HG02870 (cell line): ENCODE measurements around the gene DGLUCY.

Source experiments
- ATAC-seq: cut with Tn5 transposase; IDR thresholded peaks from one replicate; pipeline ENCODE4 v1.9.1; 2021; ENCODE audit warnings: mild to moderate bottlenecking, moderate library complexity; ENCODE audit not compliant: unreplicated experiment

The DGLUCY gene

DNA sequence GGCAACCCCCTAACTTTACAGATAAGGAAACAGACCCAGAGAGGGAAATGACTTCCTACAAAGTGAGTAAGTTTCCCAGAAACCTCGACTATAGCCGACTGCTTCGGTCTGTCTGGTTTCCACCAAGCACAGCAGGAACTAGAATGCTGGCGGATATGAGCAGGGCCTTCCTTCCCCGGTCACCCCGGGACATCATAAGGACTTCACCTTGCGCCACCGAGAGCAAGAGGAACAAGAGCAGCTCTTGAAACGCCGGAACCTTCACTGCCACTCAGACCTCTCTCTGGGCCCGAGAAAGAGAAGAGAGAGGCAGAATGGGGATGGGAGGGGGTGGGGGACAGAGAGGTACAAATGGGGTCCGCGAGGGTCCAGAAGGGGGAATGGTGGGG lies 160.0 kb downstream of the DGLUCY start:
- ATAC-seq, result no peak

DNA sequence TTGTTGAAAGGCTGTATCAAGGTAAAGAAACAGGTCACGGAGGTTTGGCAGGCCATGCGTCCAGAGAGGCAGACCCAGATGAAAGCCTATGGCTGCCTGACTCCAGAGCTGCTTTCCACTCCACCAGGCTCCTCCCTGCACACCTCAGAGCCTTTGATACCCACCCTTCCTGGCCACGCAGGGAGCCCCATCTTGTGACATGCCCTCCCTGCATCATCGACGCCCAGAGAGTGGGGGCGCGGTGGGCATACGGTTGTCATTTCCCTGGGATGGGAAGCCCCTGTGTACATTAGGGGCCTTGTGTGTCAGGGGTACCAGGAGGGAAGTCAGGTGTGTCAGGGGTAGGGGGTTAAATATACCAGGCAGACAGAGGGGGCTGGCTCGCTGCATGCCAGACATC lies 160.9 kb downstream of the DGLUCY start:
- no peak for ATAC-seq
